Measurements from ENCODE around the gene BAHCC1.

Gene BAHCC1

DNA sequence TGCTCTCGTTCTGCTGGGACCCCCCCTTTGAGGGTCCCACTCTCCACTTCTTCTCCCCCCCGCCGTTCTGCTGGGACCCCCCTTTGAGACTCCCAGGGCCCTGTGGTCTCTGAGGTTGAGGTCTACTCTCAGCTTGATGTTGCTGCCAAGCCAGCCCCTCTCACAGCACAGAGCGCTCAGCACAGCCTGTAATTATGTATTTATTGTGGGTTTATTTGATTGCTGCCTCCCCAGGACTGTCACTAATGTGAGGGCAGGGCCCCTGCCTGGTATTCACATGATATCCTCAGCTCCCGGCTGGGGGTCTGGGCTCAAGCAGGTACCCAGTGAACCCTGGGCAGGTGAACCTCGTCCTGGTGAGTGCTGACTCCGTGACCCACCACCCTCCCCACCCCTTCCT, 81.9 kb downstream of the BAHCC1 start:
- no peak for DNase-seq (ENCODE audit: low read depth in 3 of 3, low spot score in 1 of 3)

DNA sequence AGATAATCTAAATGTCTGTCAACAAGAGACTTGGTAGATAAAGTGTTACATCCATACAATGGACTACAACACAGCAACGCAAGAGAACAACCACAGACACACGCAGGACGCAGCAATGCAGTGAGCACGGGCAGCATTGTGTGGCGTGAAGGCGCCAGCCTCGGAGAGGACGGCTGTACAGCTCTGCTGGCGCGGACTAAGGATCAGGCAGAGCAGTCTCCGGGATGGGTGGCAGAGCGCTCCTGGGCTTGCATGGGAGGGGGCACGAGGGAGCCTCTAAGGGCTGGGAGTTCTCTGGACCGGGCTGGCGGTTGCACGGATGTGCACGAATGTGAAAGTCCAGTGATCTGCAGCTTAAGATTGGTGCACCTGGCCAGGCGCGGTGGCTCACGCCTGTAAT, 82.9 kb downstream of the BAHCC1 start:
- no peak for DNase-seq (ENCODE audit: low read depth in 3 of 3, low spot score in 1 of 3)

DNA sequence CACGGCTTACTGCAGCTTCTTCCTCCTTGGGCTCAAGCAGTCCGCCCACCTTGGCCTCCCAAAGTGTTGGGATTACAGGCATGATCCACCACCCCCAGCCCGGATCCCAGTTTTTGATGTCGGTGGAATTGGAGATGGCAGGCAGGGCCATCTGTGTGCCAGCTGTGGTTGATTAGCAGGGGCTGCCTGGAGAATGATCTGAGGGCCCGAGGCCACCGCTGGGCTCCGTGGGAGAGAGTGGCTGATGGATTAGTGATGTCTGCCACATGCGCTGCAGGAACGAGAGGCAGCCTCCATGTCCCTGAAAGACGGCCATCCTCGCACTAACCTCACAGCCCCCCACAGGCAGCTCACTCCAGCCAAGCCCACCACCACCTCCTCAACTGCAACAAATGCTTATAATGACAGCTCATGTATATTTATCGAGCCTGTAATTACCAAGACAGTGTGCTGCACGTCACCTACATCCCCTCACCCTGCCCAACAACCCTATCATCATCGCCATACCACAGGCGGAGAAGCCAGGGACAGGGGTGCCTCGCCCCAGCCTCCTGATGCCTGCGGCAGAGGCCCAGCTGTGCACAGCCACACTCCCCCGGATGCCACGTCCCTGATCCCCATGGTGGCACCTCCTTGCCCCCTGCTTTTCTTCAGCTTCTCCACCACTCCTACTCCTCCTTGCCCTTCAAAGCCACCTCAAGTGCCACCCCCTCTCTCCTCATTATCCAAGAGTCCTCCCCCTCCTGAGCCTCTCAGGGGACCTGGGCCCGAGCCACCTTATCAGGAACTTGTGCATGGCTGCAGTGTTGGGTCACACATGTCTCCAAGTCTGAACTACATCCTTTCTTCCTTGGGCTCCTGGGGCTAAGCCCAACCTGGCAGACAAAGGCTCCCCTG, 84.2 kb downstream of the BAHCC1 start:
- DNase-seq (ENCODE audit: low read depth in 3 of 3, low spot score in 1 of 3) = no peak

DNA sequence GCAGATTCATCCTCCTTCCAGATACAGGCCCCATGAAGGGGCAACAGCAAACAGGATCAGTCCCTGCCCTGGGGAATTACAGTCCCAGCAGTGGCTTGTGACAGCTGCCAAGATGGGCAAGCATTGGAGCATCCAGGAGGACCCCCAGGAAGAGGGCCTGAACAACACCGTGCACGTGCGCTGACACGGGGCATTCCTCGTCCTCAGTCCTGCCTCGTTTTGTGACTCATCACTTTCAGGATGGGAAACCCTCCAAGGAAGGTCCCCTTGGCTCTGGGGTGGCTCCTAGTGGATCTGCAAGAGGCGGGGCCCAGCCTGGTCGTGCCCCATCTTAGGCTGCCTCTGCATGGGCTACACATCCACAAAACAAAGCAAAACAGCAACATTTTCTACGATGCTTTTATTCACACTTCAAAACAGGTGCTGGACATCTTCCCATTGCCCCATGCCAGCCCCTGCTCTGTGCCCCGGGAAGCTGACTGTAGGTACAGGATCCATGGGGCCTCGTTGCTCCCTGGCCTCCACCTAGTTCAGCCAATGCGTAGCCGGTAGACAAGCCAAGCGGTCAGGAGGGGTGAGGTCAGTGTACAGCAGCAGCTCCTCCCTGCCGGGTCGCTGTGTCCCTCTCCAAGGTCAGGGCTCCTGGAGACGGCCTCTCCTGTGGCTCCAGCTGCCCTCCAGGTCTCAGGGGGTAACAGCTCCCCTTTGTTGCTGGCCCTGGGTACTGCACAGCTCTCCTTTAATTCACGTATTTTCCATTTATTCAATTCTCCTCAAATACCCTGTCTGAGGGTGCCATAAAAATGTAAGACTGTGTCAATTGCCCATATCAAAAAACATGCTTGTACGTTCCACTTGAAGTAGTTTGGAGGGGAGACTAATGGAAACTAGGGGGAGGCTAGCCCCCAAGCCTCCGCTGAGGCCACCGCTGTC, 85.1 kb downstream of the BAHCC1 start:
- DNase-seq (ENCODE audit: low read depth in 3 of 3, low spot score in 1 of 3) = no peak

DNA sequence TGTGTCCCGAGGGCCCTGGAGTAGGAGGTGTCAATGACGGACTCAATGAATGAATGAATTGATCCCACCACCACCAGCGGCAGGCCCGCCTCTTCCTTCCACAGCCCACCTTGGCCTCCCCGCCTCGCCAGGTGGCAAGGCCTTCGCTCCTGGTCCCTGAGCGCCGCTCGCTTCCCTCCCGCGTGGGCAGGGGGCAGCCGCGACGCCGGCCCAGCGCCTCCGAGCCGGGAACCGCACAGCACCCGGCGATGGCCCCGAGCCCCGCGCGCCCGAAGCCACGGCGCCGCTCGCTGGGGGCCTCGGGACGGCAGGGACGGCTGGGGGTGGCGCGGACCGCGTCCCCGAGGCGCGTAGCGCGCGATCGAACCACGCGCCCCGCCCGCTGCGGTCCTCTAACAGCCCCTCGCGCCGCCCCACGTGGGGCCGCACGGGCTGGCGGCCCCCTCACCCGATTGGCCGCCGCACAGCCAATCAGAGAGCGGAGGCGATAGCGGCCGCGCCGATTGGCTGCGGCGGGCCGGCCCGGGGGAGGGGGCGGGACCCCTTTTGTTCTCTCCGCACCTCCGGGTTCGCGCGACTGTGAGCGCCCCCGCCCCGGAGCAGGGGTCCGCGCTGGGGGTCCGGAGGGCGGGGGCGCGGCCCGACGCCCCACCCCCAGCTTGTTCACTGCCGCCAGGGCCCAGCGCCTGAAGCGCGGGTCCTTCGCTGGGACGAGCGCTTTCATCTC, 86.0 kb downstream of the BAHCC1 start:
- DNase-seq (ENCODE audit: low read depth in 3 of 3, low spot score in 1 of 3) = peak in 2 of 3 donors; percentile 29 to 46

DNA sequence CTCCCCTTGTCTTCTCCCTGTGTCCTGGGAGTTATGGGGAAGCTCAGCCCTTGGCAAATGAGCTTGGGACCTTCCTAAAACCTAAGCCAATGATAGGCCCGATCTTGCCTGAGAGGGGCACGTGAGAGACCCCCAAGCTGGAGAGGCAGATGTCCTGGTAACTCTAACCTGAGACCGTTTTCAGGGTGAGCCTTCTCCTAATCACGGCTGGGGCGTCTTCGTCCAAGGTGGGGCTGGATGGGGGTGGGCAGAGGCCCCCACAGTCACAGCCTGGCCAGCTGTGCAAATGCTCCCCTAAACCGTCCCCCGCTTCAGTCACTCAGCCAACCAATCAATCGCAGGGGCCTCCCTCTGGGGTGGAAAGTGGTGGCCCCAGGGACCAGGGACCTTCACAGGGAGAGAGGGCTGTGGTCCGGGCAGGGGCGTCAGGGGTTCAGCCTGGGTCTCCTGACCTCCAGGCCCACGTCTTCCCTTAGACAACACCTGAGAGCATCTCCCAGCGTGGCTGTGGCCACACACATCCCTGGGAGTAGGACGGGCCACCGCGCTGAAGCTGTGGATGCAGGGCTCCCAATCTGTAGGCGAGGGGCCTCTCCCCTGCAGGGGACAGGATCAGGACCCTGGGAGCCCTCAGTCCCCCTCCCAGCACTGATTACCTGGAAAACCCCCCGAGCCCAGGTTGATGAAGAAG, 86.7 kb downstream of the BAHCC1 start:
- DNase-seq (ENCODE audit: low read depth in 3 of 3, low spot score in 1 of 3) = no peak

DNA sequence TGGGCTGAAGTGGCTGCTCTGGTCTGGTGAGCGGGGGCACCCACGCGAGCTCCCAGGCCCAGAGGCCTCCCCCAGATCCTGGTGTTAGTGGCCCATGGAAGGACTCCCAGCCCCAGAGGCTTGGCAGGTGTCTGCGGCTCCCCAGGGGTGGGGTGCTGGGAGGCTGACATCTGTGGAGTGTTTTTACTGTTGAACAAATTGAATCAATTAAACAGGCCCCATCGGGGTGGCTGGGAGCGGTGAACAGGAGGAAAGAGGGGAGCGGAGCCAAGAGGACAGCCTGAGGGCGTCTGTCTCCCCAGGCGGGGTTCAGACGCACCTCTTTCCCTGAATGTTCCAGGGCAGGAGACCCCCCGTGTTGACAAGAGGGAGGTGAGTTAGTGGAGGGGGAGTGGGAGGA, 87.4 kb downstream of the BAHCC1 start:
- no peak for DNase-seq (ENCODE audit: low read depth in 3 of 3, low spot score in 1 of 3)

DNA sequence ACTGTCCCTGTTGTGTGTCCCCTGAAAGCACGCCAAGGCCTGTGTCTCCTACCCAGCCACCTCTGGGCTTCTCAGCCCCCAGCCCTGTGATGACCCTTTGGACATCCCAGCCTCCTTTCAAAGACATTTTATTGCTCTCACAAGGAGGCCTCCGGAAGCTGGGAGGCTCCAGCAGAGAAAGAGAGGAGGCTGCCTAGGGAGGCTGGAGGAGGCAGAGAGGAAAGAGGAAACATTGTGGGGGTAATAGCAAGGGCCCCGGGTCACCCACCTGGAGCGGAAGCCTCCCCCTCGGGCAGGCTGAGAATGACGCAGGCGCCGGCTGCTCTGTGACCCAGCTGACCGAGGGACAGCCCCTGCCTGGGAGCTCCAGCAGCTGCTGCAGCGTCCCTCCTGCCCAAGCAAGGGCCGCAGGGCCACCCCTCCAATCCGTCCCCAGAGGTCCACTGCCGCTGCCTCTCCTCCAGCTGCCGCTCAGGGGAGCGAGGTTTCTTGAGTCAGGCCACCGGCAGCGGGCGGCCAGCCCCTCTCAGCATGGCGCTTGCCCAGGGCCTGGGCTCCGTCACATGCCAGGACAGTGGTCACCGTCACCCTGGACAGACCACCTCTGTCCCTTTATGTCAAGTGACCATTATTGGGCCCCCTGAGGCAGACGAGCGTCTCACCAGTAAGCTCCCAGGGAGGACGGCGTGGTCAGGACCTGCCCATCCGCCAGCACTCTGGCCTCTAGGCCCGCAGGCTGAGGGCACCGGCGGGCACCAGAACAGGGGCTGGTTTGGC, 88.0 kb downstream of the BAHCC1 start:
- DNase-seq (ENCODE audit: low read depth in 3 of 3, low spot score in 1 of 3) = no peak

DNA sequence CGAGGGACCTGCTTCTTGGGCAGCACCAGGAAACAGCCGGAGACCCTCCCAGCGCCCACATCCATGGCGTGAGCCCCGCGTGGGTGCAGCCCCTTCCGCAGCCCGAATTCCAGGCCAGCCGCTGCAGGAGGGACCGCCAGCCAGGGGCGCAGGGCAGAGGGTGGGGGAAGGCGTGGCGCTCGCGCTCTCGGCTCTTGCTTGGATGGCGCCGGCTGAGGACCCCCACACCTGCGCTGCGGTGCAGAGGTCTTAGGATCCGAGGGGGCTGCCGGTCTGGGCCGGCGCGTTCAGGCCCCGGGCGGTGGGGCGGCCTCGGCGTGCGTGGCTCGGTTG, 88.6 kb downstream of the BAHCC1 start:
- DNase-seq (ENCODE audit: low read depth in 3 of 3, low spot score in 1 of 3) = no peak

DNA sequence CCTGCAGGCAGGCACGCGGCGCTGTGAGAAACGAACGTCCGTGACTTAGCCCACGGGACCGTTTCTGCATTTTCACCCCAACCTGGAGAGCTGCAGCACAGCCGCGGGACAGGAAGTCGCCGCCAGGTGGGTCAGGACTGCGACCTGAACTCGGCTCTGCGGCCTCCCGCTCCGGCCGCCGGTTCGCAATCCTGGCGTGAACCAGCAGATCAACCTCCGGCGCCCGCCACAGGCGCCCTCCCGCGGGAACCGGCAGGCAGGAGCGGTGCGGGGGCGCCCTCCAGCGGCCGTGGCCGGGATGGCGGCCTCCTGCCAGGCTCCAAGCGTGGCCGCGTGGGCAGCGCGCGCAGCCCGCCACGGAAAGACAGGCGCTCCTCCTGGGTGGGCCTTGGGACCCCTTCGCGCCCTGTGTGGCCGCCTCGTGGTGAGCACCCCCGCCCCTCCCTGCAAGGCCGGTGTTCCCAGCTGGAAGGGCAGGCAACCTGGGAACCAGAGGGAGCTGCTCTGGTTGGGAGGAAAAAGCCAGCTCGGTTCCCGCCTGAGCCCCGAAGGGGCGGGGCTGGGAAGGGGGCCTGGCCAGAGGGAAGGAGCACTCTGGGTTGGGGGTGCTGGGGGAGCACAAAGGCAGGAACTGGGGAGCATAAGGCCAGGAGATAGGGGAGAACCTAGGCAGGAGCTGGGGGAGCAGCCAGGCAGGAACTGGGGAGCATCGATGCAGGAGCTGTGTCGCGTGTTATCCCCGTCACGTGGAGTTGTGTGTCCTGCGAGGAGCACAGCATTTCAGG, 89.1 kb downstream of the BAHCC1 start:
- peak; percentile 77 to 88 (median 80) for DNase-seq (ENCODE audit: low read depth in 3 of 3, low spot score in 1 of 3)

DNA sequence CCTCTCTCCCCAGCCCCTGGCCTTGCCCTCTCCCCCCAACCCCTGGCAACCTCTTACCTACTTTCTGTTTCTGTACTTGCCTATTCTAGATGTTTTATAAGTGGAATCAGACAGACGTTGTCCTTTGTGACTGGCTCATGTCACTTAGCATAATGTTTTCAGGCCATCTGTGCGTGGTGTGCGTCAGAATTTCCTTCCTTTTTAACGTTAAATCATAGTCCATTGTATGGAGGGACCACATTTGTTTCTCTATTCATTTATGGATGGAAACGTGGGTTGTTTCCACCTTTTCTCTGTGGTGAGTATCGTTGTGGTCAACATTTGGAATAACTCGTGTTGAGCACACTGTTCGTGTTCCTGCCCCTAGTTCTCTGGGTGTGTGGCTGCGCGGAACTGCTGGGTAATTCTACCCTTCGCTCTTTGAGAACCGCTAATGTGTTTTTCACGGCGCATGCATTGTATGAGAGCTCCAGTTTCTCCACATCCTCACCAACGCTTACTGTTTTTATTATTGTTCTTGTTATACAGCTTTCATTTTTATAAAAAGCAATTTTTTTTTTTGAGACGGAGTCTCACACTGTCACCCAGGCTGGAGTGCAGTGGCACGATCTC, 91.0 kb downstream of the BAHCC1 start:
- no peak for DNase-seq (ENCODE audit: low read depth in 3 of 3, low spot score in 1 of 3)

DNA sequence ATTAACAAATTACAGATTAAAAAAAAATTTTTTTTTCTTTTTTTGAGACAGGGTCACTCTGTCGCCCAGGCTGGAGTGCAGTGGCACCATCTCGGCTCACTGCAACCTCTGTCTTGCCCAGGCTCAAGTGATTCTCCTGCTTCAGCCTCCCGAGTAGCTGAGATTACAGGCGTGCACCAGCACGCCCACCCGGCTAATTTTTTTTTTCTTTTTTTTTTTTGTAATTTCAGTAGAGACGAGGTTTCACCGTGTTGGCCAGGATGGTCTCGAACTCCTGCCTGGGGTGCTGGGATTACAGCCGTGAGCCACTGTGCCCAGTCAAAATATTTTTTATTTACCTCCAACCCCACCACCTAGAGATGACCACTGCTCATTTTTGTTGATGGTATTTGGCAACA, 91.8 kb downstream of the BAHCC1 start:
- DNase-seq (ENCODE audit: low read depth in 3 of 3, low spot score in 1 of 3) = no peak

DNA sequence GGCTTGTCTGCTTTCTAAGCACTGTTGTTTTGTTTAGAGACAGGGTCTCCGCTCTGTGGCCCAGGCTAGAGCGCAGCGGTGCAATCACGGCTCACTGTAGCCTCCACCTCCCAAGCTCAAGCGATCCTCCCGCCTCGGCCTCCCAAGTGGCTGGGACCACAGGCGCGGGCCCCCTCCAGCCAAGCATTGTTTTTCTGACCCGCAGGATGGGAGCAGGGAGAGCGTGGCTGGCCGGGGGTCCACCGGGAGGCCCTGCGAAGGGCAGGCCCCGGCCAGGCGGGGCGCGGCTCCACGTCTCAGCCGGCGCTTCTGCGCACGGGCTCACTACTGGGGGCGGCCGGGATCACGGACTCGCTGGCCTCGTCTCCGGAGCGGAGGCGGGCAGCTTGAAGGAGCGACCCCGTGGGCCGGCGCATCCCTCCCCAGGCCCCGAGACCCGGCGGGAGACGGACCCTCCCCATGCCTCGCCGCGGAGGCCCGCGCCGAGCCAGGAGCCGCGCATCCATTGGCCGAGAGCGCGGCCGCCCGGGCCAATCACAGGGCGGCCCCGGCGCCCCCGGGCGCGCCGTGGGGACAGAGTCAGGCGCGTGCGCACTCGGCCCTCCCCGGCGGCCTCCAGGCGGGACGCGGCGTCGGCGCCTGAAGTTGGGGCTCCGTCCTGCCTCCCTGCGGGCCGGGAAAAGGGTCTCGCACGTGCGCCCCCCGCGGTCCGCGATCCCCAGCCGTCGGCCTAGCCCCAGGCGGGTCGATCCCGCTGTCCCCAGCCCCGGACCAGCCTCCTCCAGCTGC, 92.4 kb downstream of the BAHCC1 start:
- DNase-seq (ENCODE audit: low read depth in 3 of 3, low spot score in 1 of 3) = peak; percentile 51 to 74 (median 65)

DNA sequence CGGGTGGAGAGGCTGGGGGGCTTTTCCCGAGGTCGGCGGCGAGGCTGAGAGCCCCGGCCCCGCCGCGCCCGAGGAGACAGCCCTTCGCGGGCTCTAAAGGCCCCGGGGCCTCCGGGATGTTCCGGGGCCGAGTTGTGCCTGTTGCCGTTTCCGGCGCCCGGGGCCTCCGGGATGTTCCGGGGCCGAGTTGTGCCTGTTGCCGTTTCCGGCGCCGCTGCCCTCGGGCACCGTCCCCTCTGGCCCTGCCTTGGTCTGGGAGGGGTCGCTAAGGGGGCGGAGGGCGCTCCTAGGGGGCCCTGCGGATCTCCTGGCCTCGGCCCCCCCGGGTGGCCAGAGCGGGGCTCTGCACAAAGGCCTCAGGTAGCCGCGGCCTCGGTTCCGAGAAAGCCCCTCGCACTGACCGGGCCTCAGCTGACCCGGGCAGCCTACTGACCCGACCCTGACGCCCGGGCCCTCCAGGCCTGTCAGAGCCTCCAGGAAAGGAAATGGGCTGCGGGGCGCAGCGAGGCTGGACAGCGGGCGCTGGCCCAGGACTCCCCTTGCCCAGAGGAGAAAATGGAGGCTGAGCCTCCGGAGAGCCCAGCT, 93.1 kb downstream of the BAHCC1 start:
- DNase-seq (ENCODE audit: low read depth in 3 of 3, low spot score in 1 of 3) = no peak

DNA sequence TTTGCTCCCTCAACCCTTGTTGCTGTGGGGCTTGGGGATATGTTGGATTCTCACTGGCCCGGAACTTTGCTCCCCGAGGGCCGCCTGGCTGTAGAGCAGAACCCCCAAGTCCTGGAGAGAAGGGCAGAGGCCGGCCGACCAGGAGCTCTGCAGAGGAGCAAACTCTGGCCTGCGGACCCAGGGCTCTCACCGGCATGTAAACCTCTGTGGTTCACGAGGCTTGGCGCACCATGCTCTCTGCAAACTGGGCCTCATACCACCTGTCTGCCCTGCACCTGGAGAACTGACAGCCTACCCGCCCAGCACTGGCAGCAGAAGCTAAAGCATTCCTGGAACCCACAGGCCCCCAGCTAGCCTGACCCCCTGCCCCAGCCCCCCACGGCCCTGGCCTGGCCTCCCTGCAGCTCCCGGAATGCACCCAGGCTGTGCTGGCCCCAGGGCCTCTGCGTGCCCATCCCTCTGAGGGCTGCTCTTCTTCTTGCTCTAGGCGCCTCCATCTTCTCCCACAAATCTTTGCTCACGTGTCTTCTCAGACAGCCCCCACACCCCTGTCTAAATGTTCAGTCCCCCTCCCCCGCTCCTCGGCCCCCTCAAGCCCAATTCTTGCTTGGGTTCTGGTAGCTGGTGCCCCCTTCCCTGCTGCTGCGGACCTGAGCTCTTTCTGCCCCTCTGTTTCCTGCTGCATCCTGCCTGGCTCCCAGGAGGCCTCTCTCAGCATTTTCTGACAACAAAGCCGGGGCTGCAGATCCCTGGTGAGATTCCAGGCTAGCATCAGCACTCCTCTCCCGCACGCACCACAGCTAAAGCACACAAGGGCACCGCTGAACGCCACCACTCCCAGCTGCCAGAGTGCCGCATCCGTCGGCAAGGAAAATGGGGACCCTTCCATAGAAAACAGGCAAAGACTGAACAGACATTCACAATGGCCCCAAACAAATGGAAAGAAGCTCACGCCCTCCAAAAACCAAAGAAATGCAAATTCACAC, 94.0 kb downstream of the BAHCC1 start:
- no peak for DNase-seq (ENCODE audit: low read depth in 3 of 3, low spot score in 1 of 3)

Measured in stimulated activated CD4-positive, alpha-beta T cell treated with anti-CD3 and anti-CD28 coated beads, TNF-alpha, amount 100 ng/mL, for 1 hour (primary cell).